ENCODE data around the gene STT3A. TPM values are rescaled to one million over a fixed set of nuclear protein-coding genes. Genes with fewer than 3 reads are reported as not detected.

Gene STT3A
- total and polyA plus RNA-seq, 4 donors, result 47.5 to 176 (median 130) TPM

GRCh38 chr11:125638315-125638714, 45.7 kb downstream of the STT3A start:
- no peaks in the 10 kb centered on the region for H3K9me3 ChIP-seq (ENCODE audit: control insufficient read depth in 4 of 4, low read length in 3 of 4)
- DNase-seq (ENCODE audit: low spot score), result no peak
- H3K36me3 ChIP-seq (ENCODE audit: control insufficient read depth in 4 of 4, insufficient read depth in 3 of 4, low read depth in 1 of 4, low read length in 3 of 4), result no peaks in the 10 kb centered on the region
- 90% methylated on average over 1 of the region's 1 CpG for WGBS
- H3K27ac ChIP-seq (ENCODE audit: low read depth in 1 of 2, low read length in 2 of 2), result no peak overlapping the region
- H3K27me3 ChIP-seq (ENCODE audit: control insufficient read depth in 4 of 4, insufficient read depth in 4 of 4, low read length in 3 of 4), result no peaks in the 10 kb centered on the region
- TF ChIP-seq ATF3 (IDR thresholded peaks at IDR 0.05) (no peak), MAX (IDR thresholded peaks at IDR 0.05) (no peak), NR2F2 (IDR thresholded peaks at IDR 0.05) (no peak), CTCF (IDR thresholded peaks at IDR 0.05; ENCODE audit: low read depth, low read length, missing input control) (no peak), HNF4G (IDR thresholded peaks at IDR 0.05) (no peak), GABPA (IDR thresholded peaks at IDR 0.05 in 1 of 2, conservative IDR thresholded peaks at IDR 0.05 in 1 of 2) (no peak), FOXA2 (IDR thresholded peaks at IDR 0.05) (no peak), EGR1 (IDR thresholded peaks at IDR 0.05; ENCODE audit: low read depth in 2 of 2) (no peak), TAF1 (conservative IDR thresholded peaks at IDR 0.05) (no peak), HNF4A (conservative IDR thresholded peaks at IDR 0.05) (no peak)
- no peak overlapping the region for H3K4me3 ChIP-seq (ENCODE audit: low read depth in 1 of 3, low read length in 3 of 3)
- H3K9ac ChIP-seq (ENCODE audit: low read depth in 1 of 2, low read length in 2 of 2), result no peak overlapping the region
- no peaks in the 10 kb centered on the region for H3K4me1 ChIP-seq (ENCODE audit: control insufficient read depth in 4 of 4, insufficient read depth in 4 of 4, low read length in 3 of 4)

- no peak overlapping the region for H3K4me3 ChIP-seq (ENCODE audit: low read depth in 1 of 3, low read length in 3 of 3)
- WGBS, result 81% methylated on average over 3 of the region's 3 CpGs
- H3K36me3 ChIP-seq (ENCODE audit: control insufficient read depth in 4 of 4, insufficient read depth in 3 of 4, low read depth in 1 of 4, low read length in 3 of 4), result no peaks in the 10 kb centered on the region
- H3K9me3 ChIP-seq (ENCODE audit: control insufficient read depth in 4 of 4, low read length in 3 of 4), result no peaks in the 10 kb centered on the region
- TF ChIP-seq RXRA (IDR thresholded peaks at IDR 0.05) (no peak), JUND (IDR thresholded peaks at IDR 0.05) (no peak), NR2F2 (IDR thresholded peaks at IDR 0.05) (no peak), RAD21 (IDR thresholded peaks at IDR 0.05) (no peak), EGR1 (IDR thresholded peaks at IDR 0.05; ENCODE audit: low read depth in 2 of 2) (no peak), ZBTB33 (IDR thresholded peaks at IDR 0.05) (no peak), GABPA (IDR thresholded peaks at IDR 0.05 in 1 of 2, conservative IDR thresholded peaks at IDR 0.05 in 1 of 2) (no peak), YY1 (IDR thresholded peaks at IDR 0.05) (no peak), TAF1 (conservative IDR thresholded peaks at IDR 0.05) (no peak), MAX (IDR thresholded peaks at IDR 0.05) (no peak), HNF4G (IDR thresholded peaks at IDR 0.05) (no peak), SP1 (IDR thresholded peaks at IDR 0.05) (no peak), CTCF (IDR thresholded peaks at IDR 0.05; ENCODE audit: low read depth, low read length, missing input control) (no peak), ATF3 (IDR thresholded peaks at IDR 0.05) (no peak), REST (IDR thresholded peaks at IDR 0.05) (no peak), HNF4A (conservative IDR thresholded peaks at IDR 0.05) (no peak), FOXA2 (IDR thresholded peaks at IDR 0.05) (no peak), FOXA1 (IDR thresholded peaks at IDR 0.05) (no peak)
- no peak overlapping the region for H3K27ac ChIP-seq (ENCODE audit: low read depth in 1 of 2, low read length in 2 of 2)
- H3K27me3 ChIP-seq (ENCODE audit: control insufficient read depth in 4 of 4, insufficient read depth in 4 of 4, low read length in 3 of 4), result no peaks in the 10 kb centered on the region
- no peak for DNase-seq (ENCODE audit: low spot score)
- H3K4me1 ChIP-seq (ENCODE audit: control insufficient read depth in 4 of 4, insufficient read depth in 4 of 4, low read length in 3 of 4), result no peaks in the 10 kb centered on the region
- H3K9ac ChIP-seq (ENCODE audit: low read depth in 1 of 2, low read length in 2 of 2), result no peak overlapping the region
Measured at GRCh38 chr11:125645871-125646270, 53.2 kb downstream of the STT3A start.

Measured in liver (tissue), 9 donors.